Activated naive CD8-positive, alpha-beta T cell treated with anti-CD3 and anti-CD28 coated beads, Interleukin-2, amount 50 U/mL, for 24 hours (primary cell): ENCODE measurements around the gene IQCC.

Source experiments
- ATAC-seq: fragments of 150-1000 bp; cut with Tn5 transposase; one replicate; pipeline ENCODE4 v1.10.0; 2021
- DNase-seq: peaks from one replicate; pipeline ENCODE4 v3.0.0; 2021
- H3K27ac Mint-ChIP-seq: one replicate; pipeline ENCODE4 v1.8.0; 2021; ENCODE audit warnings: mild to moderate bottlenecking, mixed read lengths
- H3K27me3 Mint-ChIP-seq: one replicate; pipeline ENCODE4 v1.8.0; 2021; ENCODE audit warnings: mixed read lengths
- H3K36me3 Mint-ChIP-seq: one replicate; pipeline ENCODE4 v1.8.0; 2021; ENCODE audit warnings: low read depth, mixed read lengths
- H3K4me1 Mint-ChIP-seq: one replicate; pipeline ENCODE4 v1.8.0; 2021; ENCODE audit warnings: mixed read lengths
- H3K4me3 Mint-ChIP-seq: one replicate; pipeline ENCODE4 v1.8.0; 2021; ENCODE audit warnings: mild to moderate bottlenecking, moderate library complexity, mixed read lengths
- H3K9me3 Mint-ChIP-seq: one replicate; pipeline ENCODE4 v1.8.0; 2021; ENCODE audit warnings: mixed read lengths

IQCC gene

GRCh38 chr1:32184650-32185049, 20.8 kb upstream of the IQCC start:
- DNase-seq (no peak), ATAC-seq (no peak)
- Mint-ChIP-seq H3K4me1 (peaks cover 59% of the 10 kb centered on the region), H3K27ac (peak overlapping the region; percentile 39), H3K4me3 (peak overlapping the region; percentile 65), H3K9me3 (no peaks in the 10 kb centered on the region), H3K27me3 (no peaks in the 10 kb centered on the region), H3K36me3 (peaks cover 75% of the 10 kb centered on the region)

DNA sequence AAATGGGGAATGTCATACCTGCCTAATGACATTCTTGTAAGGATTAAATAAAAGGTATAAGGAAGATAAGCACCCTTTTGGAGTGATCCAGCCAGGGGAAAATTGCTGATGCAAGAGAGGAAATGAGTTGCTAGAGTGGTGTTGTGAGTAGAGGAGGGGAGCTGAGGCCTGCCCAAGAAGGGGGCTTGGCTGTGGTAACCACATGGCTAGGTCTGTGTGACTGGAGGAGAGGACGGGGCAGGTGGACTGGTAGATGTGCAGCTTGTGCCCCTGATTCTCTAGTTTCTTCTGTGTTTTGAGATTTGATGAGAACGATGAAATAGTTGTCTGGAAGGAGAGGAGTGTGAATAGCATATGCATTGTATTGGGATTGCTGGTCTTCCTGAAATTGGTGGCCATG, 19.4 kb upstream of the IQCC start:
- DNase-seq (no peak), ATAC-seq (peak; percentile 22)
- H3K36me3 Mint-ChIP-seq, result peaks cover 76% of the 10 kb centered on the region
- no peaks in the 10 kb centered on the region for H3K27me3 Mint-ChIP-seq
- H3K9me3 Mint-ChIP-seq, result no peaks in the 10 kb centered on the region
- peaks cover 47% of the 10 kb centered on the region for H3K4me1 Mint-ChIP-seq
- H3K4me3 Mint-ChIP-seq, result peak overlapping the region; percentile 50
- peak overlapping the region; percentile 89 for H3K27ac Mint-ChIP-seq

DNA sequence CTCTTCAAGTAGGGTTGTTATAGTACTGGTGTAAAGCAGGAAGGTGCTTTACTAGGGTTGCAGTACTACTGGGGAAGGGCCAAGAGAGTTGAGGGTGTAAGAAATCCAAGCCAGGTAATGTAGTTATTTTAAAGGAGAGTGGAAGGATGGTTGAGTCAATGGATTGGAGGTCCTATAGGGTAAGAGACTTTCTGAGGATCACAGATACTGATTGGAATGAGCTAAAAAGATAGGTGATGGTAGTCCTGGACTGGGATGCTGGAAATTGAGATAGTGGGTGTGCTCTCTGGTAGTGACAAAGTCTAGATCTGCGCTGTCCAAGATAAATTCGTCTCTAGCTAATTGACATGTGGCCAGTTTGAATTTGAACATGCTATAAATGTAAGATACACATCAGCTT, 19.0 kb upstream of the IQCC start:
- no peak for DNase-seq
- no peaks in the 10 kb centered on the region for H3K9me3 Mint-ChIP-seq
- H3K27me3 Mint-ChIP-seq, result no peaks in the 10 kb centered on the region
- H3K27ac Mint-ChIP-seq, result peak overlapping the region; percentile 89
- no peak for ATAC-seq
- peaks cover 43% of the 10 kb centered on the region for H3K4me1 Mint-ChIP-seq
- peak overlapping the region; percentile 50 for H3K4me3 Mint-ChIP-seq
- H3K36me3 Mint-ChIP-seq, result peaks cover 76% of the 10 kb centered on the region

DNA sequence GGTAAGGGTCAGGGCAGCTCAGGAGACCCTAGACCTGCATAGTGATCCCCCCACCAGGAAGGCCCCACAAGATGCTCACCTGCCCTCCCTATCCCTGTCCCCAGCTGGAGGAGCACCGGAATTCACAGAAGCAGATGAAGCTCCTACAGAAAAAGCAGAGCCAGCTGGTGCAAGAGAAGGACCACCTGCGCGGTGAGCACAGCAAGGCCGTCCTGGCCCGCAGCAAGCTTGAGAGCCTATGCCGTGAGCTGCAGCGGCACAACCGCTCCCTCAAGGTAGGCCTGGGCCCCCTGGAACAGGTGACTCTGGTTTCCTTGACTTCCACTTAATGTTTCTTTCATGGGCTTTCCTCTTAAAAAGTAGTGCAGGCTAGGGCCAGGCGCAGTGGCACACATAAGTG, 17.6 kb upstream of the IQCC start:
- no peaks in the 10 kb centered on the region for H3K9me3 Mint-ChIP-seq

GRCh38 chr1:32192220-32192948, 13.1 kb upstream of the IQCC start:
- Mint-ChIP-seq H3K36me3 (peaks cover 86% of the 10 kb centered on the region), H3K9me3 (no peaks in the 10 kb centered on the region), H3K27ac (no peak overlapping the region), H3K27me3 (no peaks in the 10 kb centered on the region), H3K4me1 (peaks cover 44% of the 10 kb centered on the region), H3K4me3 (no peak overlapping the region)
- ATAC-seq (no peak), DNase-seq (no peak)

More for the DNA sequence above, 17.6 kb upstream of the IQCC start:
- Mint-ChIP-seq H3K36me3 (peaks cover 79% of the 10 kb centered on the region), H3K4me3 (no peak overlapping the region), H3K27me3 (no peaks in the 10 kb centered on the region), H3K27ac (no peak overlapping the region), H3K4me1 (peaks cover 33% of the 10 kb centered on the region)
- DNase-seq, result no peak
- ATAC-seq, result no peak

GRCh38 chr1:32194984-32195383, 10.5 kb upstream of the IQCC start:
- Mint-ChIP-seq H3K4me1 (peaks cover 64% of the 10 kb centered on the region), H3K9me3 (no peaks in the 10 kb centered on the region), H3K4me3 (no peak overlapping the region), H3K27ac (no peak overlapping the region), H3K36me3 (peaks cover 69% of the 10 kb centered on the region), H3K27me3 (no peaks in the 10 kb centered on the region)
- ATAC-seq (no peak), DNase-seq (no peak)

DNA sequence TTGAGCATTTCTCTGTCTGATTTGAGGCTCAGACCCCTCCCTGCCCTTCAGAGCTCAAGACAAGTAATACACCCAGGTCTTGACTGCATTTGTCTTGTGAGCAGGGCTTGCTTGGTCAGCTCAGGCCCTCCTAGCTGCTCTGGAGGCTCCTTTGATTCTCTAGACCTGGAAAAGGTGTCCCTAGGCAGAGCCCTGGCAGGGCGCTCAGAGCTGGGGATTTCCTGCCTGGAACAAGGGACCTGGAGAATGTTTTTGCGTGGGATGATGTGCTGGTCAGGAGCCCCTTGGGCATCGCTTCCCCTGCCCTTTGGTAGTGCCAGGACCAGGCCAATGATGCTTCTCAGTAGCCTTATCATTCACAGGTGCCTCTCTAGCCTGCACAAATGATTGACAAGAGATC, 9.9 kb upstream of the IQCC start:
- ATAC-seq (no peak), DNase-seq (no peak)
- Mint-ChIP-seq H3K27me3 (no peaks in the 10 kb centered on the region), H3K4me1 (peaks cover 69% of the 10 kb centered on the region), H3K9me3 (no peaks in the 10 kb centered on the region), H3K4me3 (no peak overlapping the region), H3K27ac (peak overlapping the region; percentile 31), H3K36me3 (peaks cover 64% of the 10 kb centered on the region)

DNA sequence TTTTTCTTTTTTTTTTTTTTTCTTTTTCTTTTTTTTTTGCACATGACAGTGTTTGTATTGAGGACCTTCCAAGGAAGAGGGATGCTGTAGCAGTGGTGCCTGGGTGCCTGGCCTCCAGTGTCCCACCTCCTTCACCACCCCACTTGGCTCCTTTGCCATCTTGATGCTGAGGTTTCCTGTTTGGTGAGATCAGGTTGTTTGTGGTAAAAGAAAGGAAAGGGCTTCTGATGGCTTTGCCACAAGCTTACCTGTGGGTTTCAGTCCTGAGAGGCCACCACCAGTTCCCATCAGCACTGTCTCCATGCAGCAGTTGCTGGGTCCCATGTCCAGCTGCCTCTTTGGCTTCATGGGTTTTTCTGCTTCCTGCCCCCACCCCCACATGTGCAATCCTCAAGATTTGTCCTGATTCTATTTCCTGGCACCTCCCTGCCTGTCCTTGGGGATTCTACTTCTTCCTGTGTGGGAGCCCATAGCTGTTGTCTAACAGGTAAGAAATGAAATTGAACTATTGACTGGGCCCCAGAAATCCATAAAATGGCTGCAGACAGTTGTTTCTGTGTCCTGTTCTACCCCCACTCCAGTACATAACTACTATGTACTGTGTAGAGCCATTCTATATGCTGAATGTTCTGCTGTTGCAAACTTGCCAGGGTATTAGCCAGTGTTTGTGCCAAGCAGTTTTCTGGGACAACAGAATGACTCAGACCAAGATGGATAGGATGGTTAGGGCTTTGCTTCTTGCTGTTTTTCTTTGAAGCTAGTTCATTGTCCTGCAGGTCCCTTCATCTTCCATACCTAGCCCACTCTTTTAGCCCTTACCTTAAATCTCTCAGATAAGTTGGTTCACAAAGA, 9.3 kb upstream of the IQCC start:
- Mint-ChIP-seq H3K36me3 (peaks cover 58% of the 10 kb centered on the region), H3K27me3 (no peaks in the 10 kb centered on the region), H3K27ac (peak overlapping the region; percentile 31), H3K9me3 (no peaks in the 10 kb centered on the region), H3K4me1 (peaks cover 69% of the 10 kb centered on the region), H3K4me3 (no peak overlapping the region)
- DNase-seq (no peak), ATAC-seq (no peak)

DNA sequence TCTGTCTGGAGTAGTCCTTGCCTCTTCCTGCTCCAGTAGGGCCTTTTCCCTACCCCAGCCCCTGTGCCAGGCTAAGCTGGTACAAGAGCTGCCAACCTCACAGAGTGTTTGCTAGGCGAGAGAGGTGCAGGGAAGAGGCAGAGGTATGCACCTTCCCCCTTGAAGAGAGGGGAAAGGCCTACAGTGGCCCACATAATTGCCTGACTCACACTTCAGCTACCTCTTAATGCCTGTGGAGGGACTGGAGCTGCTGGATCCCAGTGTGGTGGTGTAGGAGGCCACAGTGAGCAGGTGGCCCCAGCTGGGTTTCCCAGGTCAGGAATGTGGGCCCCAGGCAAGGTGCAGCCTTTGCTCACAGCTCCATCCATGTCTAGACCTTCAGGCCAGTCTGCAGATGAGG, 8.4 kb upstream of the IQCC start:
- H3K27me3 Mint-ChIP-seq, result no peaks in the 10 kb centered on the region
- peak overlapping the region; percentile 42 for H3K27ac Mint-ChIP-seq
- ATAC-seq (no peak), DNase-seq (no peak)
- peaks cover 50% of the 10 kb centered on the region for H3K36me3 Mint-ChIP-seq
- peaks cover 77% of the 10 kb centered on the region for H3K4me1 Mint-ChIP-seq
- no peak overlapping the region for H3K4me3 Mint-ChIP-seq
- no peaks in the 10 kb centered on the region for H3K9me3 Mint-ChIP-seq

- peaks cover 80% of the 10 kb centered on the region for H3K4me1 Mint-ChIP-seq
- ATAC-seq, result no peak
- peak overlapping the region; percentile 55 for H3K27ac Mint-ChIP-seq
- no peaks in the 10 kb centered on the region for H3K9me3 Mint-ChIP-seq
- H3K4me3 Mint-ChIP-seq, result no peak overlapping the region
- H3K36me3 Mint-ChIP-seq, result peaks cover 45% of the 10 kb centered on the region
- no peak for DNase-seq
- no peaks in the 10 kb centered on the region for H3K27me3 Mint-ChIP-seq
Observed at GRCh38 chr1:32197837-32198236, 7.6 kb upstream of the IQCC start.

DNA sequence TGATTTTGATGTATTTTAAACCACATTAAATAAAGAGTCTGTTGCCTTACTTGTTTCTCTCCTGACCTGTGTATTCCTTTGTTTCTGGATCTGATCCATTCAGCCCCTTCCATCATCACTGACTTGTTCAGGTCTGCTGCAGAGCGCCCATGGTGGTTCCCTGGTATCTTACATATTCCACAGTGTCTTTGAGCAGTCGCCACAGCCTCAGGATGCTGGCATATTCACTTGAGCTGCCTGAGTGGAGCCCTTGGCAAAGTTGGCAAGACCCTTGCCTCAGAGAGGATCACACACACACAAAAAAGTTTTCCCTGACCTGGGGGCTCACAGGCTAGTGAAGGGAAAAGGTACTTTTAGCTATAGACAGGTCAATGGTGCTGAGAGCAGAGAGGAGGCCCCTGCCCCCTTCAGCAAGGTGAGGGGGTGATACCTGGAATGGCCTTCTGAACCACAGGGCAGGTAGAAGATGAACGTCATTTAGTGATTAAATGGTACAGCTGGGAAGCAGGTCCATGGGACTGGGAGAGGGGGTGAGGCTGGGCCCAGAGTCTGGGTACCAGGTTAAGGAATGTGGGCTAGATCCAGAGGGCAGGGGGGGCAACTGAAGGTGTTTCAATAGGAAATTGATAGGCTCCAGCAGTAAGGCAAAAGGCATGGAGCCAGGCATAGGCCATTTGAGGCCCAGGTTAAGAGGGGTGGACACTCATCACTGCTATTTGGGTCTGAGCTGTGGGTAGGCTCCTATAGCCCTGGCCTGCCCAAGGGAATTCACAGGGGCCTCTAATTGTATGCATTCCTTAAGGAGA, 7.0 kb upstream of the IQCC start:
- Mint-ChIP-seq H3K9me3 (no peaks in the 10 kb centered on the region), H3K4me3 (no peak overlapping the region), H3K36me3 (peaks cover 40% of the 10 kb centered on the region), H3K4me1 (peaks cover 76% of the 10 kb centered on the region), H3K27me3 (no peaks in the 10 kb centered on the region), H3K27ac (peak overlapping the region; percentile 55)
- DNase-seq (no peak), ATAC-seq (no peak)

- ATAC-seq (no peak), DNase-seq (no peak)
- Mint-ChIP-seq H3K27ac (no peak overlapping the region), H3K4me3 (peak overlapping the region; percentile 74), H3K4me1 (peaks cover 70% of the 10 kb centered on the region), H3K9me3 (no peaks in the 10 kb centered on the region), H3K36me3 (peaks cover 33% of the 10 kb centered on the region), H3K27me3 (no peaks in the 10 kb centered on the region)
Observed at GRCh38 chr1:32199043-32199716, 6.3 kb upstream of the IQCC start.

DNA sequence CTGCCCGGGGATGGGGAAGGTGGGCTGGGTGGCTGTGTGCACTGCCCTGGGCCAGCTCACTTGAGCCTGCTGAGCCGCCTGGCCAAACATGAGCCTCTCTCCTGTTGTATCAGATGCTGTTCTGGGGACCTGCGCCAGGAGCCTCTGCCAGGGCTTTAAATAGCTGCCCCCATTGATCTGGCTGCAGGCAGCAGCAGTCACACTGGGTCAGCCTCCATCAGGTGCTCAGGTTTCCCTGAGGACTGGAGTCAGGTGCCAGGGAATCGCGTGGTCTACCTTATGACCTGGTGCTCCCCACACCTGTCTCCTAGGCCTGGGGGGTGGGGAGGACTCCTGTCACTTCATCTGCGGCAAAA, 5.8 kb upstream of the IQCC start:
- Mint-ChIP-seq H3K27ac (peak overlapping the region; percentile 84), H3K36me3 (peaks cover 28% of the 10 kb centered on the region), H3K9me3 (no peaks in the 10 kb centered on the region), H3K4me1 (peaks cover 66% of the 10 kb centered on the region), H3K27me3 (no peaks in the 10 kb centered on the region), H3K4me3 (peak overlapping the region; percentile 74)
- ATAC-seq (no peak), DNase-seq (no peak)
